NT2/D1 (cell line): ENCODE results near the gene AFM.

Experiments
- SUZ12 ChIP-seq: IDR thresholded peaks from 2 replicates; pipeline ENCODE4 v1.6.1; 2011; ENCODE audit not compliant: insufficient read length, insufficient read depth; ENCODE audit errors: extremely low read depth
- YY1 ChIP-seq: IDR thresholded peaks from 2 replicates; pipeline ENCODE4 v1.6.1; 2011; ENCODE audit not compliant: insufficient read length, insufficient read depth
- ZNF274 ChIP-seq: IDR thresholded peaks from 2 replicates; pipeline ENCODE4 v1.6.1; 2011; ENCODE audit warnings: mild to moderate bottlenecking, low read depth, low read length

GRCh38 chr4:73438048-73438447, 43.5 kb upstream of the AFM start:
- TF ChIP-seq YY1 (no peak), SUZ12 (no peak), ZNF274 (no peak)
